ENCODE data around the gene ZCCHC10. TPM values are rescaled to one million over a fixed set of nuclear protein-coding genes. Genes with fewer than 3 reads are reported as not detected.
"Not testable (repeated sequence)": the region's sequence is repeated elsewhere in the genome, so short reads cannot be mapped to it uniquely, and the experiment has no call there.

ZCCHC10 gene
- total and polyA plus RNA-seq, 12 donors, result 12.2 to 29.9 (median 19.4) TPM

DNA sequence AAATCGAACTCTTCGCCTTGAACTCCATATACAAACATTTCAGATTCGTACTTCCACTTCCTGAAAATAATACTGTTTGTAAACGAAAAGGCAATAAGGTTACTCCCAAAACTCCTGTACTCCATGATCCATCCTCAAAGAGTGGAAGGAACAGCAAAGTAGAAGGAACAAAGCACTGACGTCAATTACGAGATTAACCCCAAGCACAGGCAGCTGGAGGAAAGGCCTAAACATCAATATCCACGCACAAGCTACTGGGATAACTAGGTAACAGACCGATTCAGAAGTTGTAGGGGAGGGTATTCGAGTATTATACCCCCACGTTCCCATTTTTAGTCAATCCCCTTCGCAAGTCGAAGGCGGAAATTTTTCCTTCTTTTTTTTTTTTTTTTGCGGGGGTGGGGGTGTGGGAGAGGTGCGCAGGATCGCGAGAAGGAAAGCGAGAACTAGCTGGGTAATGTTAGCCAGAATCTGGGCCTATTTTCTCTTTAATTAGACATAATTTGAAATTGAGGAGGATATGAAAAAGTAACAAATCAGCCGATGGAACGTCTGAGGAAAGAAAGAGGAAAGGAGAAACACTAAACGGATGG is 63.8 kb downstream of the ZCCHC10 start:
- 1% methylated on average over 21 of the region's 21 CpGs for WGBS, 2 donors
- TF ChIP-seq, protein P1, sequence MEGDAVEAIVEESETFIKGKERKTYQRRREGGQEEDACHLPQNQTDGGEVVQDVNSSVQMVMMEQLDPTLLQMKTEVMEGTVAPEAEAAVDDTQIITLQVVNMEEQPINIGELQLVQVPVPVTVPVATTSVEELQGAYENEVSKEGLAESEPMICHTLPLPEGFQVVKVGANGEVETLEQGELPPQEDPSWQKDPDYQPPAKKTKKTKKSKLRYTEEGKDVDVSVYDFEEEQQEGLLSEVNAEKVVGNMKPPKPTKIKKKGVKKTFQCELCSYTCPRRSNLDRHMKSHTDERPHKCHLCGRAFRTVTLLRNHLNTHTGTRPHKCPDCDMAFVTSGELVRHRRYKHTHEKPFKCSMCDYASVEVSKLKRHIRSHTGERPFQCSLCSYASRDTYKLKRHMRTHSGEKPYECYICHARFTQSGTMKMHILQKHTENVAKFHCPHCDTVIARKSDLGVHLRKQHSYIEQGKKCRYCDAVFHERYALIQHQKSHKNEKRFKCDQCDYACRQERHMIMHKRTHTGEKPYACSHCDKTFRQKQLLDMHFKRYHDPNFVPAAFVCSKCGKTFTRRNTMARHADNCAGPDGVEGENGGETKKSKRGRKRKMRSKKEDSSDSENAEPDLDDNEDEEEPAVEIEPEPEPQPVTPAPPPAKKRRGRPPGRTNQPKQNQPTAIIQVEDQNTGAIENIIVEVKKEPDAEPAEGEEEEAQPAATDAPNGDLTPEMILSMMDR (IDR thresholded peaks at IDR 0.05), result no peak
- Histone ChIP-seq H3K36me3 (peaks cover 0 to 8% (median 0%) of the 10 kb centered on the region in 9 donors), H3K27ac (peak overlapping the region; percentile 94 to 99 (median 99)), H3K27me3 (no peaks in the 10 kb centered on the region), H3K9me3 (no peaks in the 10 kb centered on the region), H3K4me1 (peaks cover 5 to 54% (median 37%) of the 10 kb centered on the region in 9 donors), H3K4me3 (peak overlapping the region; percentile 62 to 99 (median 94))
- DNase-seq (peak in 1 of 2 donors; percentile 38), ATAC-seq (peak in 7 of 8 donors; percentile 18 to 59 (median 39))
- intact Hi-C loops (cut with DNase I), result loop anchor here in 7 of 10 donors (2.0 to 10.0 kb wide), 4 partner anchors 62 to 92 kb away; partner anchors contain the start of genes HSPA4 (in 3 of the 7) and ZCCHC10 (in 3 of the 7)

DNA sequence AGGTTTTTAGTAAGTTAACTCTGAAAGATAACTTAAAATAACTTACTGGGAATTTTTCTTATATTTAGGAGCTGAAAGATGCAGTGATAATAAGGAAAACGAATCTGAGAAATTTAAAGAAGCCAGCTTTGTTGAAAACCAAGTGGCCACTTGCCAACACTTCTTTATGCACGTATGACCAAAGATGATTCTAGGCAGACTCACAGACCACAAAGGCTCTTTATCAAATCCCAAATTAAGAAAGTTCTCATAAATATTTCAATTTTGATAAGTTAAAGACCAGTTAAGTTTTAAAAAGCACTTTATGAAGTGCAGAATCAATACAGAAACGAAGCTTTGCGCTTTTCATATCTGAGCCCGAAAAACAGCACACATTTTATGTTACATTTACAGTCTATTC is 64.5 kb downstream of the ZCCHC10 start:
- peaks cover 0 to 8% (median 0%) of the 10 kb centered on the region in 9 donors for H3K36me3 ChIP-seq
- H3K4me1 ChIP-seq, result peaks cover 5 to 55% (median 37%) of the 10 kb centered on the region in 9 donors
- WGBS, 2 donors, result 6 to 9% methylated on average over 5 of the region's 5 CpGs
- peak overlapping the region; percentile 62 to 99 (median 94) for H3K4me3 ChIP-seq
- TF ChIP-seq, protein P1 (IDR thresholded peaks at IDR 0.05), result no peak
- ATAC-seq, result no peak
- no peaks in the 10 kb centered on the region for H3K27me3 ChIP-seq
- H3K9me3 ChIP-seq, result no peaks in the 10 kb centered on the region
- DNase-seq, result no peak
- peak overlapping the region; percentile 94 to 99 (median 99) for H3K27ac ChIP-seq
- intact Hi-C loops (cut with DNase I), result loop anchor here in 7 of 10 donors (2.0 to 10.0 kb wide), 4 partner anchors 63 to 93 kb away; partner anchors contain the start of genes HSPA4 (in 3 of the 7) and ZCCHC10 (in 3 of the 7)

DNA sequence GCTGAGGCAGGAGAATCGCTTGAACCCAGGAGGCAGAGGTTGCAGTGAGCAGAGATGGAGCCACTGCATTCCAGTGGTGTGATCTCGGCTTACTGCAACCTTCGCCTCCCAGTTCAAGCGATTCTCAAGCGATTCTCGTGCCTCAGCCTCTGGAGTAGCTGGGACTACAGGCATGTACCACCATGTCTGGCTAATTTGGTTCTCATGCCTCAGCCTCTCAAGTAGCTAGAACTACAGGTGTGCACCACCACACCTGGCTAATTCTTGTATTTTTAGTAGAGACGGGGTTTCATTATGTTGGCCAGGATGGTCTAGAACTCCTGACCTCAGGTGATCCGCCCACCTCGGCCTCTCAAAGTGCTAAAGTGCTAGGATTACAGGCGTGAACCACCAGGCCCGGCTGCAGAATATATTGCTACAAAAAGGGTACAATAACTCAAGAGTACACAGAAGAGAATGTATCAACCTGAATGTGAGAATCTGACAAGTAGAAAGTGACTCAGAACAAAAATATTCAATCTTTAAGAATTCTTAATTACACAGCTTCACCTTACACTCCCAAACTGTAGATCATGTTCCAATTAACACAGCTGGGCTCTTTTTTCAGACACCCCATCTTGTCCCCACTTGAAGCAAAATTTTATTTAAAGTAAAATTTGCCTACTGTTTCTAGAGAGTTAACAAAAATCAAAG is 65.1 kb downstream of the ZCCHC10 start:
- intact Hi-C loops (cut with DNase I), result loop anchor here in 4 of 10 donors (10.0 kb wide), 2 partner anchors 64 to 94 kb away; partner anchors contain the start of genes ZCCHC10 (in 3 of the 4) and HSPA4 (in 2 of the 4)
- H3K4me3 ChIP-seq, result peak overlapping the region in 9 of 10 donors; percentile 62 to 99 (median 96)
- not testable (repeated sequence) for H3K27me3 ChIP-seq, H3K9me3 ChIP-seq, ATAC-seq, DNase-seq, H3K36me3 ChIP-seq
- WGBS, 2 donors, result 90% methylated on average over 11 of the region's 11 CpGs
- H3K4me1 ChIP-seq, result peaks cover 5 to 55% (median 37%) of the 10 kb centered on the region in 9 donors
- H3K27ac ChIP-seq, result peak overlapping the region in 7 of 10 donors; percentile 98 to 99 (median 99)

DNA sequence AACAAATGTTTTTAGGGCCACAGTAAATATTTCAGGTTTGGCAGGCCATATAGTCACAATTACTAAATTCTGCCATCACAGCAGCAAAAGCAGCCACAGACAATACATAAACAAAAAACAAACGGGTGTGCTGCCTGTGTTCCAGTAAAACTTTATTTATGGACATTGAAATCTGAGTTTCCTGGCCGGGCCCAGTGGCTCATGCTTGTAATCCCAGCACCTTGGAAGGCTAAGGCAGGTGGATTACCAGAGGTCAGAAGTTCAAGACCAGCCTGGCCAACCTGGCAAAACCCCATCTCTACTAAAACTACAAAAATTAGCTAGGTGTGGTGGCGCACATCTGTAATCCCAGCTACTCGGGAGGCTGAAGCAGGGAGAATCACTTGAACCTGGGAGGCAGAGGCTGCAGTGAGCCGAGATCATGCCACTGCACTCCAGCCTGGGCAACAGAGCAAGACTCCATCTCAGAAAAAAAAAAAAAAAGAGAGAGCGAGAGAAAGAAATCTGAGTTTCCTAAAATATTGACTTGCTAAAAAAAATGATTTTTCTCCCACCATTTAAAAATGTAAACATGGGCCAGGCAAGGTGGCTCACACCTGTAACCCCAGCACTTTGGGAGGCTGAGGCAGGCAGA is 70.1 kb downstream of the ZCCHC10 start:
- H3K4me3 ChIP-seq; H3K27ac ChIP-seq; intact Hi-C loops (cut with DNase I); DNase-seq; ATAC-seq; H3K27me3 ChIP-seq; H3K9me3 ChIP-seq: not testable (repeated sequence)
- Histone ChIP-seq H3K36me3 (peaks cover 0 to 23% (median 0%) of the 10 kb centered on the region in 9 donors), H3K4me1 (peaks cover 2 to 70% (median 49%) of the 10 kb centered on the region in 9 donors)
- WGBS, 2 donors, result 92 to 94% methylated on average over 6 of the region's 6 CpGs

DNA sequence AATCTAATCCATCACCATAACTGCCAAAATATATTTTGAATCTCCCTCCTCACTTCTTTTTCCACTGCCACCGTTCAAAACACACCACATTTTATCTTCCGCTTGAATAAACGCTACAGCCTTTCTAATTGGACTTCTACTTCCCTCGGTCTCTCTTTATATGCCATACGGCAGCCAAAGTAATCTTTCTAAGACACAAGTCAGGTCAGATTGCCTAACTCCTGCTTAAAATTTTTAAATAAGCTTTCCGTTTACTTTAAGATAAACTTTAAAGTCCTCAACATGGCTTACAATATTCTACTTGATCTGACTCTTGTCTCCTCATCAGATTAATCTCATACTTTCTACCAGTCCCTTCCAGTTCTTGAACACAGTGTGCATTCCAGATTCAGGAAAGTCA is 72.6 kb downstream of the ZCCHC10 start:
- Histone ChIP-seq H3K36me3 (peaks cover 0 to 23% (median 0%) of the 10 kb centered on the region in 9 donors), H3K9me3 (peaks cover 0 to 6% (median 0%) of the 10 kb centered on the region in 11 donors), H3K27me3 (no peaks in the 10 kb centered on the region), H3K4me3 (no peak overlapping the region), H3K27ac (peak overlapping the region in 1 of 10 donors; percentile 54), H3K4me1 (peaks cover 0 to 49% (median 29%) of the 10 kb centered on the region in 9 donors)
- ATAC-seq, result no peak
- DNase-seq, result no peak
- TF ChIP-seq, protein P1 (IDR thresholded peaks at IDR 0.05), result no peak
- intact Hi-C loops (cut with DNase I), result no loop called here
- 78 to 80% methylated on average over 6 of the region's 6 CpGs for WGBS, 2 donors
